Measurements from ENCODE around the gene RAB15. TPM values are rescaled to one million over a fixed set of nuclear protein-coding genes. Genes with fewer than 3 reads are reported as not detected.
A peak's percentile ranks its signal among the peaks of the same experiment; 100 is the strongest.

Gene RAB15
- total and polyA plus RNA-seq, 9 of the 15 experiments (the other 6 are each of a cell fraction or from before 2014, with no cell fraction given) = 0.09 to 0.30 (median 0.16) TPM; not detected in 2

GRCh38 chr14:64998455-64998931 lies 26.4 kb upstream of the RAB15 start (continued):
- TF ChIP-seq RCOR1 (IDR thresholded peaks at IDR 0.05; ENCODE audit: borderline replicate concordance in 1 of 2, low read depth in 2 of 2, low read length in 2 of 2) = peak in 1 of 2 experiments; percentile 10; a peak in 1 of 4 replicates
- no peak for TF ChIP-seq ZKSCAN3 (CRISPR knock-in tag; IDR thresholded peaks at IDR 0.05)
- no peak for TF ChIP-seq TCF7 (IDR thresholded peaks at IDR 0.05; ENCODE audit: borderline replicate concordance)
- no peak for TF ChIP-seq RBM15 (IDR thresholded peaks at IDR 0.05; ENCODE audit: insufficient read depth, low read length)
- TF ChIP-seq CEBPB (tag; IDR thresholded peaks at IDR 0.05) = no peak
- TF ChIP-seq, protein P1, sequence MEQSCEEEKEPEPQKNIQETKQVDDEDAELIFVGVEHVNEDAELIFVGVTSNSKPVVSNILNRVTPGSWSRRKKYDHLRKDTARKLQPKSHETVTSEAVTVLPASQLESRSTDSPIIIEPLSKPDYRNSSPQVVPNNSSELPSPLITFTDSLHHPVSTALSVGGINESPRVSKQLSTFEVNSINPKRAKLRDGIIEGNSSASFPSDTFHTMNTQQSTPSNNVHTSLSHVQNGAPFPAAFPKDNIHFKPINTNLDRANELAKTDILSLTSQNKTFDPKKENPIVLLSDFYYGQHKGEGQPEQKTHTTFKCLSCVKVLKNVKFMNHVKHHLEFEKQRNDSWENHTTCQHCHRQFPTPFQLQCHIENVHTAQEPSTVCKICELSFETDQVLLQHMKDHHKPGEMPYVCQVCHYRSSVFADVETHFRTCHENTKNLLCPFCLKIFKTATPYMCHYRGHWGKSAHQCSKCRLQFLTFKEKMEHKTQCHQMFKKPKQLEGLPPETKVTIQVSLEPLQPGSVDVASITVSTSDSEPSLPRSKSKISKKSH (CRISPR knock-in tag; IDR thresholded peaks at IDR 0.05) = no peak
- no peak for TF ChIP-seq NR4A1 (CRISPR knock-in tag; IDR thresholded peaks at IDR 0.05)
- TF ChIP-seq NR4A1 (tag; IDR thresholded peaks at IDR 0.05) = peak; percentile 52; the same call in 1 of the 2 replicates
- TF ChIP-seq, protein P2, sequence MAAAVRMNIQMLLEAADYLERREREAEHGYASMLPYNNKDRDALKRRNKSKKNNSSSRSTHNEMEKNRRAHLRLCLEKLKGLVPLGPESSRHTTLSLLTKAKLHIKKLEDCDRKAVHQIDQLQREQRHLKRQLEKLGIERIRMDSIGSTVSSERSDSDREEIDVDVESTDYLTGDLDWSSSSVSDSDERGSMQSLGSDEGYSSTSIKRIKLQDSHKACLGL (CRISPR knock-in tag; IDR thresholded peaks at IDR 0.05; ENCODE audit: borderline replicate concordance, poor library complexity, severe bottlenecking) = no peak
- TF ChIP-seq TSHZ1 (CRISPR knock-in tag; IDR thresholded peaks at IDR 0.05) = peak; percentile 55; the same call in 1 of the 2 replicates
- no peak for TF ChIP-seq ARID1B (IDR thresholded peaks at IDR 0.05)
- TF ChIP-seq ZNF354B (CRISPR knock-in tag; IDR thresholded peaks at IDR 0.05) = no peak; the same call in 1 of the 2 replicates
- TF ChIP-seq, protein P3, sequence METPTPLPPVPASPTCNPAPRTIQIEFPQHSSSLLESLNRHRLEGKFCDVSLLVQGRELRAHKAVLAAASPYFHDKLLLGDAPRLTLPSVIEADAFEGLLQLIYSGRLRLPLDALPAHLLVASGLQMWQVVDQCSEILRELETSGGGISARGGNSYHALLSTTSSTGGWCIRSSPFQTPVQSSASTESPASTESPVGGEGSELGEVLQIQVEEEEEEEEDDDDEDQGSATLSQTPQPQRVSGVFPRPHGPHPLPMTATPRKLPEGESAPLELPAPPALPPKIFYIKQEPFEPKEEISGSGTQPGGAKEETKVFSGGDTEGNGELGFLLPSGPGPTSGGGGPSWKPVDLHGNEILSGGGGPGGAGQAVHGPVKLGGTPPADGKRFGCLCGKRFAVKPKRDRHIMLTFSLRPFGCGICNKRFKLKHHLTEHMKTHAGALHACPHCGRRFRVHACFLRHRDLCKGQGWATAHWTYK (CRISPR knock-in tag; IDR thresholded peaks at IDR 0.05) = no peak
- TF ChIP-seq ZNF316 (IDR thresholded peaks at IDR 0.05) = peak; percentile 55
- TF ChIP-seq STAG1 (CRISPR knock-in tag; IDR thresholded peaks at IDR 0.05; ENCODE audit: borderline replicate concordance) = no peak
- 0 out of 2 replicates have a peak, but pooled peaks have one; percentile 13 for TF ChIP-seq ZNF239 (CRISPR knock-in tag; IDR thresholded peaks at IDR 0.05)
- TF ChIP-seq BMI1 (IDR thresholded peaks at IDR 0.05; ENCODE audit: low read length) = no peak
- no peak for TF ChIP-seq GTF2E2 (tag; IDR thresholded peaks at IDR 0.05)
- TF ChIP-seq, protein P4, sequence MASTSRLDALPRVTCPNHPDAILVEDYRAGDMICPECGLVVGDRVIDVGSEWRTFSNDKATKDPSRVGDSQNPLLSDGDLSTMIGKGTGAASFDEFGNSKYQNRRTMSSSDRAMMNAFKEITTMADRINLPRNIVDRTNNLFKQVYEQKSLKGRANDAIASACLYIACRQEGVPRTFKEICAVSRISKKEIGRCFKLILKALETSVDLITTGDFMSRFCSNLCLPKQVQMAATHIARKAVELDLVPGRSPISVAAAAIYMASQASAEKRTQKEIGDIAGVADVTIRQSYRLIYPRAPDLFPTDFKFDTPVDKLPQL (IDR thresholded peaks at IDR 0.05; ENCODE audit: extremely low read depth, insufficient read length) = no peak
